HG03039 (cell line): ENCODE data around the gene CYP3A5.
"Not testable (repeated sequence)": the region's sequence is repeated elsewhere in the genome, so short reads cannot be mapped to it uniquely, and the experiment has no call there.

Experiments
- ATAC-seq: cut with Tn5 transposase; IDR thresholded peaks from one replicate; pipeline ENCODE4 v1.9.1; 2021; ENCODE audit warnings: mild to moderate bottlenecking, moderate library complexity; ENCODE audit not compliant: unreplicated experiment

Gene CYP3A5

GRCh38 chr7:99685871-99686608 lies 6.2 kb upstream of the CYP3A5 start:
- ATAC-seq, result not testable (repeated sequence)

- ATAC-seq, result no peak
These were observed 5.4 kb upstream of the CYP3A5 start for GRCh38 chr7:99685129-99685758.

GRCh38 chr7:99679032-99679399 lies 780 bp downstream of the CYP3A5 start:
- ATAC-seq, result no peak

- no peak for ATAC-seq
These were observed 2.1 kb downstream of the CYP3A5 start for GRCh38 chr7:99677648-99678045.

DNA sequence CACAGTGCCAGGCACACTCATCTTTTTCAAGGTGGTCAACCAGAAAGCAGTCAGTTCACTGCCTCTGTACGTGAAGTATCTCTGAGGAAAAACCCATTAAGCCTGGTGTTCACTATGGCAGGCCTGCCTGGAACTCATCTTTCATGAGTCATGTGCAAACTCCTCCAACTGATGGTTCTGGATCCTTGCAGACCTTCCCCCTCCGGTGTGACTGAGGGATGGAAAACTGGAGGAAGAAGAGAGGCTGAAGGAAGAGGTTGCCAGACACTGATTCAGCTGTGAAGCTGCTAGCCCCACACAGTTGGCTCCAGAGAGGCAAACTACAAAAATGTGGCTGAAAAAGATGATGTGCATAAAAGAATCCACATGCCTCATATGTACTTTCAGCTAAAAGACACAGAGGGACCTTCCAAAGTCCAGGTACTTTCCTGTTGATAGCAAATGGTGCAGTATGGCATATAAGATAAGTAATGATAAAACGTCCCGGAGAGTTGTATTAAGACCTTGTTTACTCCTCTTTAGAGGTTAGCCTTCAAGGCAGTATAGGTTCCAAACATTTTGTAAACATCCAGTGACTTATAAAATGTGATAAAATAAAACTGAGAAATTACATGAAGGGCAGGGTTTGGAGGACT lies 2.7 kb downstream of the CYP3A5 start:
- ATAC-seq, result no peak

- no peak for ATAC-seq
These were observed 4.6 kb downstream of the CYP3A5 start for GRCh38 chr7:99674995-99675742.

DNA sequence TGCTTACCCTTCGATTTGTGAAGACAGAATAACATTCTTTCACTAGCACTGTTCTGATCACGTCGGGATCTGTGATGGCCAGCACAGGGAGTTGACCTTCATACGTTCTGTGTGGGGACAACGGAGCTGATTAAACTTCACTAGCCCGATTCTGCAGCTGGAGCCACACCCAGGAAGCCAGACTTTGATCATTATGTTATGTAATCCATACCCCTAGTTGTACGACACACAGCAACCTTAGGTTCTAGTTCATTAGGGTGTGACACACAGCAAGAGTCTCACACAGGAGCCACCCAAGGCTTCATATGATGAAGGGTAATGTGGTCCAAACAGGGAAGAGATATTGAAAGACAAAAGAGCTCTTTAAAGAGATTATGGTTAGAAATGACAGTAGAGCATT lies 7.2 kb downstream of the CYP3A5 start:
- ATAC-seq, result no peak

GRCh38 chr7:99669782-99670181 lies 10.0 kb downstream of the CYP3A5 start:
- no peak for ATAC-seq

GRCh38 chr7:99668541-99668940 lies 11.3 kb downstream of the CYP3A5 start:
- no peak for ATAC-seq

GRCh38 chr7:99667179-99667578 lies 12.6 kb downstream of the CYP3A5 start:
- ATAC-seq, result no peak

GRCh38 chr7:99666013-99666395 lies 13.8 kb downstream of the CYP3A5 start:
- no peak for ATAC-seq

GRCh38 chr7:99665312-99666012 lies 14.3 kb downstream of the CYP3A5 start:
- ATAC-seq, result no peak

DNA sequence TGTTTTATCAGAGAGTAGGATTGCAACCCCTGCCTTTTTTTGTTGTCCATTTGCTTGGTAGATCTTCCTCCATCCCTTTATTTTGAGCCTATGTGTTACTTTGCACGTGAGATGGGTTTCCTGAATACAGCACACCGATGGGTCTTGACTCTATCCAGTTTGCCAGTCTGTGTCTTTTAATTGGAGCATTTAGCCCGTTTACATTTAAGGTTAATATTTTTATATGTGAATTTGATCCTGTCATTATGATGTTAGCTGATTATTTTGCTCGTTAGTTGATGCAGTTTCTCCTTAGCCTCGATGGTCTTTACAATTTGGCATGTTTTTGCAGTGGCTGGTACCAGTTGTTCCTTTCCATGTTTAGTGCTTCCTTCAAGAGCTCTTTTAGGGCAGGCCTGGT lies 21.9 kb downstream of the CYP3A5 start:
- ATAC-seq, result not testable (repeated sequence)

GRCh38 chr7:99654626-99655025 lies 25.2 kb downstream of the CYP3A5 start:
- not testable (repeated sequence) for ATAC-seq

GRCh38 chr7:99653754-99654153 lies 26.0 kb downstream of the CYP3A5 start:
- no peak for ATAC-seq

DNA sequence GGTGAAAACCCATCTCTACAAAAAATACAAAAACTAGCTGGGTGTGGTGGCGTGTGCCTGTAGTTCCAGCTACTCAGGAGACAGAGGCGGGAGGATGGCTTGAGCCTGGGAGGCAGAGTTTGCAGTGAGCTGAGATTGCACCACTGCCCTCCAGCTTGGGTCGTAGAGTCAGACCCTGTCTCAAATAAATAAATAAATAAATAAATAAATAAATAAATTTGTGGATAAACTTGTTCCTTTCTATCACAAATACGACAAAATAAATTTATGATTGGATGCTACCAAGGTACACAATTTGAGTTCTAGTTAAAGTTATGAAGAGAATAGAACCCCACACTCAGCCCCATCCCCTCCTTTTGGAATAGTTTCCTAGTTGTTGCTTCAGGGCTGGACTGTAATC lies 26.5 kb downstream of the CYP3A5 start:
- not testable (repeated sequence) for ATAC-seq

GRCh38 chr7:99652671-99653070 lies 27.1 kb downstream of the CYP3A5 start:
- no peak for ATAC-seq

- ATAC-seq, result no peak
These were observed 28.5 kb downstream of the CYP3A5 start for GRCh38 chr7:99651290-99651689.

- no peak for ATAC-seq
These were observed 31.0 kb downstream of the CYP3A5 start for GRCh38 chr7:99648843-99649242.

DNA sequence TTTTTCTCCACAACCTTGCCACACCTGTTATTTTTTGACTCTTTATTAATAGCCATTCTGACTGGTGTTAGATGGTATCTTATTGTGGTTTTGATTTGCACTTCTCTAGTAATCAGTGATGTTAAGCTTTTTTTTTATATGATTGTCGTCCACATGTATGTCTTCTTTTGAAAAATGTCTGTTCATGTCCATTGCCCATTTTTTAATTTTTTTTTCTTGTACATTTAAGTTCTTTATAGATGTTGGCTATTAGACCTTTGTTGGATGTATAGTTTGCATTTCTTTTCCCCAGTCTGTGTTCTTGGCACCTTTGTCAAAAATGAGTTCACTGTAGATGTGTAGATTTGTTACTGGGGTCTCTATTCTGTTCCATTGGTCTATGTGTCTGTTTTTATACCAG lies 34.2 kb downstream of the CYP3A5 start:
- ATAC-seq, result no peak

DNA sequence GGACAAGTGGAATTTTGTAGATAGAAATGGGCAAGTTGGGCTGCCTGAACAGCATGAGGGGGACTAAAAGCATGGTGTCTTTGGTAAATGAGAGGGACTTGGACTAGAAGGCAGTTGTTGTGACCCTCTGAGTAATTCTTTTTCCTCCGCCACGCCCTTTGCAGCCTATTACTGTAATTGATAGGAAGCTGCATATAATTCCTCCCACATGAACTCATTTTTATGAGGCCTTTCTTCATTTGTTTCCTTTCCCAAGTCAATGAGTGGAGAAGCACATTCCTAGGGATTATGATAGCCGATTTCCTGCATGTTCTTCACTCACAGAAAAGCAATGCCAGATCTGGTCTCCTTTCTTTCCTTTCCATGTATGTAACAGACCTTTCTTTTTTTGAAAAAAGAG lies 35.4 kb downstream of the CYP3A5 start:
- ATAC-seq, result no peak
